AG08396 (cell line): ENCODE data around the gene FER1L5.

Source experiments
- DNase-seq: peaks from one replicate; pipeline ENCODE4 v3.0.0; 2012; ENCODE audit warnings: low spot score, mixed read lengths

Gene FER1L5

DNA sequence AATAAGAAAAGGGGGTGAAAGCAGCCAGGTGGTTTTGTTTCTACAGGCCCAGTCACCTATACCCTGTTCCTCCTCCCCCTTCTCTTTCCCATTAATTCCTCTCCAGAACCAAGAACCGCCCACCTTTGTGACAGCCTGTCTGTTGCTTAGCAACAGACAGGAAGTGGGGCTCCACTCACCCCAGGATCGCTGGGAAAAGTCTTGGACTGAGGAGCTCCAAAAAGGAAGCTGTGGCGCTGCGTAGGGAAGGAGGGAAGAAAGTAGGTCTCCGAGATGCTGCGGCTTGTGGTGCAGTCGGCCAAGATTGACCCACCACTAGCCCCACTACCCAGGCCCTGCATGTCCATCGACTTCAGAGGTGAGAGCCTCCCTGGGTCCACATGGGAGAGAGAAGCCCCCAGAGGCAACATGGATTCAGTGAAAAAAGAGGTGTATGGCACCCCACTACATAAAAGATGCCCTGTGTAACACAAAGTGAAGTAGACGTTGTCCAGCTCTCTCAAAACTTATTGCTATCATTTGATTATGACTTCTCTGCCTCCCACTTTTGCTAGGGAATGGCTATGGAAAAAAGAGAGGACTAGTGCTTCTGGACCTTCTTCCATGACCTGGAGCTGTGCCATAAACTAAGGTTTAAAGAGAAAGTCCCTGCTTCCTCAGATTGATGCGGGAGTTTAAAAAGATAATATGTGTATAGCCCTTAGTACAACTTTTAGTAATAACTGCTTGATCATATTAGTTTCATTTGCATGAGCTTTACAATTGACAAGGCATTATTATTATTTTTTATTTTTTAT is at the start of gene FER1L5:
Gene FER1L5, plus strand, starts transcription at position 201 of the 797 bp plus-strand sequence. Its CDS starts 73 bp downstream, at position 274.
- peak; percentile 59 for DNase-seq

DNA sequence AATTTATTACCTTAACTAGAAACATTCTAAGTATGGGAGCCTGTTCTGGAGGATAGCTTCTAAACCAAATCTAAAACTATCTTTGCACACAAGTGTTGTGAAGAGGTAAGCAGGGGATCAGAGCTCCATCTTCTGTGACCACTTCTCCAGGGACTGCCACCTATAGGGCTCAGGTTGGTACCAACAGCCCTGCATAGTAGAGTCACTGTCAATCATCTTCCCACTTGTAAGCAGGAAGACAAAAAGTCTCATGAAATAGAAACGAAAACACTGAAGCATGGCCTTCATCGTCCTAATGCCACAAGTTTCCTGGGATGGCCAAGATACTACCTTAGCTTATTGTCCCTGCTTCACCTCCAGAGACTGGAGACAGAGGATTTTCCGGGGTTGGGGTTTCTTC is 48.3 kb upstream of the FER1L5 start:
- no peak for DNase-seq

DNA sequence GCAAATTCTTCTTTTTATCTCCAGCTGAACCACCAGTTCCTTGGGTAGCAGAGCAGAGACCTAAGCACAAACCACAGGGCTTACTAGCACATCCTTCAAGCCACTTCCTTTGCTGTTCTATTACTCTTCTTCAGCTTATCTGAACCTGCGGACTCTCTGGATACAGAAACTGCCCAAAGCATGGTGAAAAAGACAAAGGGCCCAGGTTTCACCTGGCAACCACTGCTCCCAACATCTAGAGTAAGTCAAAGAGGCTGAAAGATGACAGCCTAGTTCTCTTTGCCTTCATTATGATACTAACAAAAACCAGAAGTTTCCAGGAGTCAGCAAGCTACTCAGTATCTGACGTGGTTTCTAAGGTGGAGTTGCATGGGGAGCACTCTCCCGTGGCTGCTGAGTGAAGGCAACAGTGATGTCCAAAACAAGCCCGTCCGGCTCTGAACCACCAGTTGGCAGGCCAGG is 47.8 kb upstream of the FER1L5 start:
- DNase-seq = no peak

DNA sequence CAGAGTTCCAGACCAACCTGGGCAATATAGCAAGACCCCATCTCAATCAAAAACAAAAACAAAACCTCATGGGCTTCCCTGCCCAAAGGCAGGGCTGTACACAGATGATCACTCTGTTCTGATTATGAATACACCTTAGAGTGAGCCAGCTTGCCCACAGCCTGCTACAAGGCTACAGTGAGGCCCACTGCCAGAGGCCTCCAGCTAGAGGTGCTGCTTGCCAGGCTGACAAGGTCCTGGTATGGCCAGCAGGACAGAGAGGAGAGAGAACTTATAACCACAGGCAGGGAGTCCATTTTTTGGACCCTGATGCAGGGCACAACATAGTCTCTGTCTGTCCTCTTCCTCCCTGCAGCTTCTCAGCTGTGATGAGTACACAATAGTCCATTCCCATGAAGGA is 46.0 kb upstream of the FER1L5 start:
- no peak for DNase-seq

DNA sequence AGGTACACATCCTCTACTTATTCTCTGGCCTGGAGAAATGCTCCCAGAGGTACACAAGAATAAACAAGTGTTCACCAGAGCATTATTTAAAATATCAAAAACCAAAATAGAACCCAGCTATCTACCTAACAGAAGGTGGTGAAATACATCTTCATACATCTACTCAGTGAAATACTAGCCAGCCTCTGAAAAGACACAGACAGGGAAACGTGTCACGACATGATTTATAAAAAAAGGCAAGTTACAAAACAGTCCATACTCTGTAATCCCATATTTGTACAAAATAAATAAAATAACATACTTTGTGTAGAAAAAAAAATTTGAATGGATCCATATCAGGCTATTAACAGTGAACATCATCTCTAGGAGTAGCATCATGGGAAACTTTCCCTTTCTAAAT is 42.6 kb upstream of the FER1L5 start:
- DNase-seq = no peak

DNA sequence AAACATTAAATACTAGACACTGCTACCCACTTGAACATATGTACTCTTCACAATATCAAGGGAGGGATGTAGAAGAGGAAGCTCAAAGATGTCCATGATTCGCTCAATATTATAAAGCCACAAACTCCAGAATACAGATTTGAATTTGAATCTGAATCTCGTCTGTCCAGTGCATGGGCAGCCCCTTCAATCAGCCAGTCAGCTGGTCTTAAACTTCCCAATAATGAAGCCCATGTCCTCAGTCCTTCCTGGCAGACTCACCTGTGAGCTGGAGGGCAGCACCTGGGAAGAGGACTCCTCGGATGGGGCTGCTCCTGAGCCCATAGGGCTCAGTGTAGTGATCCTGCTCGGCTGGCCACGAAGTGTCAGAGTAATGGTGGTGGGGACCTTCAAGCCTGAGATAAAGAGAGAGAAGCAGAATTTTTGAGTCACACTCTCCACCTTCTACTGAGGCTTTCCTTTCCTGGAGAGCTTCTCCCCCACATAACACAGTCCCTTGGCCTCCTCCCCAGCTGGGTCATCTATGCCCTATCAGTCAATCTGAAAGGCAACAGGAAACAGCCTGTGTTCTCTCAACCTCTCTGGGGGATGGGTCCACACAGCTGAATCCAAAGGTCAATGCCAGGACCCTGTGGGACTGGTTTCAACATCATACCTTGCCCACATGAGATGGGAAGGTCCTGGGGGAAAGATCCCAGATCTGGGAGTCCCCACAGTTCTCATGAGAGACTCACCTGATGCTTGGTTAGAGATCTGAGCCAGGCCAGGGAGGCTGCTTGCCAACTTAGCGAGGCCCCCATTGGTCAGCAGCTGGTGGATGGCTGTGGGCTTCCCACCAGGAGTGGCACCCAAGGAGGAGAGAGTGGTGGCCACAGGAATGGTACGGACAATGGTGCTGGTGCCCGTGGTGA is 40.9 kb upstream of the FER1L5 start:
- DNase-seq = no peak

DNA sequence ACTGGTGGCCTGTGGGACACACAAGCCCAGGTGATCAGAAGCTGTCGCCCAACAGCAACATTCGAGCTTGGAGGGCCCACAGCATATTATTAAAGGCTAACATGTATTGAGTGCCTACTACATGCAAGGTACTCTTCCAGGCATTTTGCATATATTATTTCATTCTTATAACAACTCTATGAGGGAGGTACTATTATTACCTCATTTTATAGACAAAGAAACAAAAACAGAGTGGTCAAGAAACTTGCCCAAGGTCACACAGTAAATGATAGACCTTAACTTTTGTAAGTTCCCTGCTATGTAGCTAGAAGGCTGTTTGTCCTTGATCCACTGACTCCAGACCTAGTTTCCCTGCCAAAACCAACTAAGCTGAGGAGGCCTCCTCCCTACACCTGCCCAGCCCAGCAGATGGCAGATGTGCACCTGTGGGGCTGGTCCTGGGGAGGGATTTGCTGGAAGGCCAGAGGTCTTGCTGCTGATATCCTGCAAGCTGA is 40.2 kb upstream of the FER1L5 start:
- no peak for DNase-seq

DNA sequence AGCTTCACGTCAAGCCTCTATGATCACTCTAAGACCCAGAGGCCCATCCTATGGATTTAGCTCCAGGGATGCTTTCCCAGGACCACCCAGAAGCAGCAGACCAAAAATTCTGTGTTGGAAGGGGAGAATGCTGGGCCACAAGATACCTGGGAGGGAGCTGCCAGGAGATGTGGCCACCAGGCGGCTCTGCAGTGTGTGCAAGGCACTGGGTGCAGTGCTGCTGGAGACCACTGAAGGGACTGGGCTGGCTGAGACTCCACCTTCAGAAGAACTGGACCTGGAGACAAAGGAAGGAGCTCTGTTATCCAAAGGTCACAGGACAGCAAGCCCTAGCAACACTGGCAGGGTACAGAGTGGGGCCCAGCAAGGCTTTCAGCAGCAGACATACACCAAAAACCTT is 38.5 kb upstream of the FER1L5 start:
- DNase-seq = no peak

DNA sequence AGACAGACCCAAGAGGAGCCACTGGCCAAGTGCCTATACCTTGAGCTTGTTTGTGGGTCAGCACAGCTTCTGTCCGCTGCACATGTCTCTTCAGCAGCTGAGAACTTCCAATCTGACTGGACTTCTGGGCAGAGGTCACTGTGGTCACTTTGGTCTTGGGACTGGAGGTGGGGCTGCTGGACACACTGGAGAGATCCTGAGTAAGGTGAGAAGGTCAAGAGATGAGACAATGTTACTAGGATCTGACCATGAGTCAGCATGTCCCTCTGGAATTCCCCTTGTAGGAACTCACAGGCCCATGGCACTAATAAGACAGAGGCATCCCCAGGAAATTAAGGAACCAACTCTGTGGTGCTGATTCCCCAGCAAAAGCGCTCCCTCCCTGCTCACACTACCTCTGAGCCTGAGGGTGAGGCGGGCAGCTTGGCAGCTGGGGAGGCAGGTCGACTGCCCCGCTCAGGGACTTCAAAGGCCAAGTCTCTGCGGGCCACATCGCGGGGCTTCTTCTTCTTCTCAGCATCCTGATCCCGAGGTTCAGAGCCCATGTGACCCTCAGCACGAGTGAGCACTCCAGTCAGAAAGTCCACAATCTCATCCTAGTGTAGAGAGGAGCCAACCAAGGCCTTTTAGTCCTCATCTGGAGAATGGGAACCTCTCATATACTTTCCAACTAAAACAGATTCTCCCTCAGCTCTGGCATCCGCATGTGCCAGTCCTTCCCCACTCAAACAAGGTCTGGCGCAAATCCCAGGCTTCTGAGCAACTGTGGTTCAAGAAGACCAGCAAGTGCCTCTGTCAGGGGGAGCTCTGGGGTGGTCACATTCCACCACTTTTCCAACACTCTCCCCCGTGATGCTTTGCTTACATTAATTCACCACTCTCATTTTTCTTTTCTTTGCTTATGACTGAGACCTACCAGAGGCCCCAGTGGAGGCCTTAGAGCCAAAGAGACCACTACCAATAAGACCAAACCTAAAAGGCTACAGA is 33.8 kb upstream of the FER1L5 start:
- peak; percentile 30 for DNase-seq

DNA sequence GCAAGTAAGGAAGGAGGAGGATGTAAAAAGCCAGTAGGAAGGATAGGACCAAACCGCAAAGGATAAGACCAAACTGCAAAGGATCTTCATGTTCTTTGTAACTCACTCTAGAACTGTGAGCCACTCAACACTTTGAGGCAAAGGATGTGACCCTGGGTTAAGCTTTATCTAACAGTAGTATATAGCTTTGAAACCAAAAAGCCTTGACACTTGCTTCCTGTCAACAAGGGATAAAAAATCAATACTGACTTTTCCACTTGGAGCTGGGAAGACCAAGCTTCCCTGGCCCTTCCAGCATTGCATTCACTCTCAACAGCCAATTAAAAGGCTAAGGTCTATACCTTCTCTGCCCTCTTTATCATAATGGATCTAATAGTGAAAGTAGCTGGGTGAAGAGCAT is 26.4 kb upstream of the FER1L5 start:
- no peak for DNase-seq

DNA sequence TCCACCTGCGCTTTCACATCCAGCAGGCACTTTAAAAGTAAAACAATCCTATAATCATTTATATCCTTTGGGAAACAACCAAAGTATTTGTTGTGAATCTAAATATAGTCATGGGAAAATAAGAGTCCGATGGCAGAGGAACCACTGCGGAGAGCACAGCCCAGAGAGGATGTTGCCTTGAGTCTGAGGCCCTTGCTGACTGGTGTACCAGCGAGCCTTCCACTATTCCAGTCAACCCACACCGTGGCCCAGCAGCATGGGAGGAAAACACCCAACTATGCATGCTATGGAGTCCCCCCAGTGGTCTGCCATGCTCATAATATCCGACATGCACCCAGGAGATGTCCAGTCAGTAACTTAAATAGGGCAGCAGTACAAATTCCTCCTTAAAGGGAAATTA is 26.0 kb upstream of the FER1L5 start:
- DNase-seq = no peak

DNA sequence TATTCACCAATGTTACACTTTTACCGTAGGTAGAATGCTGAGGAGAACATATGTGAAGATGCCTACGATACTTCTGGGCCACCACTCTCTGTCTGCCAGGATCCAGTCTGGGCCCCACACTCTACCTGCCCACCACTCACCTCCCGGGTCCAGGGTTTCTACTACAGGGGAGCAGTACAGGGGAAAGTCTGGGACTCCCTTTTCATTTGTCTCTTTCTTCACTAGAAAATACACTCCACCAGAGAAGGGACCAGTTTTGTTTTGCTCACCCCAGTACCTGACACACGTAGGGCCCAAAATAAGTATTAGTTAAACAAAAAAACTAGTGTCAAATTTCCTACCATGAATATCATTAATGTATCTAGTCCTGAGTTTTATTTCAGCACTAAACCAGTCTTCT is 25.6 kb upstream of the FER1L5 start:
- no peak for DNase-seq

DNA sequence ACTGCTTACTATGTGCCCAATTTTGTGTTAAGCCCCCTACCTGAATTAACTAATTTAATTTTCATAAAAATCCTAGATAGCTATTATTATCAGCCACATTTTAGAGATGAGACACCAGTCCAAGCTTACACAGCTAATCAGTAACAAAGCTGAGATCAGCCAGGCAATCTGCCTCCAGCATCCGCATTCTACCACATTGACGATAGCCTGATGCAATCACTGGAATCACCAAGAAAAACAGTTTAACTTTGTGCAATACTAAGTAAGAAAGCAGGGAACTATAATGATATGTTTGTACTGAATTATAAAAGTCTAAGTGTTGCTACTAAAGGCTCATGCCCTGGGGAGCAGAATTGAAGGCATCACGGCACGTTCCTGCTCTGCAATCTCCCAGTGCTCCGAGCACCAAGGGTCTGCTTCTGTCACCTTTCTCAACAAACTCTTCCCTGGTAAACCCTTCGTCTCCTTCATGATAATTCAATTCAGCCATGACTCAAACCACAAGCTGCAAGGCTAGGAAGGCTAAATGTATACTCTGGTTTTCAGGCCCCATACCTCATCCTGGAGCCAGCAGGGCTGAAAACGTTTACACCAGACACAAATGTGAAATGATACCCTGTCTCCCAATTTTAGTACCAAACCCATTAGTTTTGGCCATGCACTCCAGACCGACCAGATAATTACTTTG is 23.8 kb upstream of the FER1L5 start:
- no peak for DNase-seq

DNA sequence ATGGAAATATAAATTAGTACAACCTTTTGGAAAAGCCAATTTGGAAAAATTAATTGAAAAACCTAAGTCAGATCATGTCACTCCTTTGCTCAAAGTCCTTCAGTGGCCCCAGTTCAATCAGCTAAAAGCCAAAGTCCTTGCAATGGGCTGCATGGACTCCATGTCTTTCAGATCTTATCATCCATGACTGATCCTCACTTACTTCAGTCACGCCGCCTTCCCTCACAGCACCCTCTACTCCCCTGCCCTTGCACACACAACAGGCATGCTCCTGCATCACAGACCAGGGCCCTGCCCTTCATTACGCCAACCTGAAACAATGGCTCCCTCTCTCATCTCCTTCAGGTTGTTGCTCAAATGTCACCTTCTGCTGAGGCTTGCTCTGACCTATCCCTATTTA is 20.0 kb upstream of the FER1L5 start:
- DNase-seq = no peak

DNA sequence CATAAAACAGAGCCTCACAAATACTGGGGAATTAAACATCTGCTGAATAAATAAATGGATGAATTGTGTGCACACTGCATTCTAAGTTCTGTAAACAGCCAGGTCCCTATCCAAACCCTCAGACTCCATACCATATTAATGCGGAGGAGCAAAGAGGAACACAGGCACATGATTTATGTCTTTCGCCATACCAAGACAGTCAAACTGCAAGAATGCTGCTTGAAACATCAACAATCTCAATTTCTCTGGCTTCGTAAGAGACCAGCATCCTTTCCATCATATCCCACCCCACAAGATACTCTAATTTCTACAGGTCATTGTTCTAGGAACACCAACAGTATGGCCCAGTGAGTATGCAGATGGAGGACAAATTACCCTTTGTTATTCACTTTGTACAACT is 19.4 kb upstream of the FER1L5 start:
- DNase-seq = no peak

DNA sequence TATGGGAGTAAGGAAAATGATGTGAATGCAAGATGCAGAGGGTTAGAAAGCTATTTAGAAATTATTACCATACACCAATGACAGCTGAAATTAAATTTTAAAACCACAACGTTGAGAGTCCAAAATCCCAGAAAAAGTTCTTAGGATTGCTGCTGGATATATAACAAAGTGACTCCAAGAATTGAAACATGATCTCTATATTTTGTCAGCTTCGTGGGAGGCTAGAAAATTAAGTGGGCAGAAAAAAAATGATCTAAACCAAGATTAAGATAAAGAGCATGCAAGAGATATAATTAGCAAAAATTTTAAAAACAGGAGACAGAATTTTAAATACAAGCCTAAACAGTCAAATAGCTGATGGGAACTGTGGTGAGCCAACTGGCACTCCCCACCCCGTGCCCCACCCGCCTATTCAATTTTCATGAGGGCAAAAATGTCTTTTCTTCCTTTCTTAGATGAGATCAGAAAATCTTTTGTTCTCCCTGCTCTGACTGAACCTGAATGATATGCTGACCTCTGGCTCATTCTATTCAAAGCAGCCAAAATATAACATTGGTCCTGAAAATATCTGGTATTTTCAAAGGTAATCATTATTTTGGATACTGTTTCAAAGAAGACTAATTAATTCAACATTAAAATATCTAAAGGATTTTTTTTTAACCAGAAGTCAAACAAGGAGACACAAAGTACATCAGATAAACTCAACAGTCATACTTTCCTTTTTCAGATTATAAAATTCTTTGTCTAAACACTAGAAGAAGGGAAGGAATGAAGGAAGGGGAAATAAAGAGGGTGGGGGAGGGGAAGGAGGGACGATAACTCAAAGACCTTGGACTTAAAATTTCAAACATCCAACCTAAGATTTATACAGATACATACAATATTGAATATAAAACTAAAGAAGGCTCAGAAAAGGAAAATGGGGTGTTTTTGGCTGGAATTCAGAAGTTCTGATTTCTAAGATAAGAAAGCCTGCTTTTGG is 16.7 kb upstream of the FER1L5 start:
- DNase-seq = no peak

DNA sequence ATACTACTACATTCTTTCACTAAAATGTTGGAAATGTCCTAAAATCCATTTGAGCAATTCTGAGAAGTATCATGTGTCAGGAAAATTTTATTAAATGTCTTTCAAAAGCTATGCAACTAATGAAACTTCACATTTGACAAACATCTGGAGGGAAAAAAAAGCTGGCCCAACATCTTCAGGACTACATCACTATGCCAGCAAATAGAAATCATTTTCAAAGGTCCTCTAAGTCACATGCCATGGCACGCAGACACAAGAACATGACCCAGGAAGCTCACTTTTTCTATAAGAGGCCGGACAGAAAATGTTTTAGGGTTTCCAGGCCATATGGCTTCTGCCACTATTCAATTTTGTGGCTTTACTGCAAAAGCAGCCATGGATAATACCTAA is 16.0 kb upstream of the FER1L5 start:
- DNase-seq = no peak

DNA sequence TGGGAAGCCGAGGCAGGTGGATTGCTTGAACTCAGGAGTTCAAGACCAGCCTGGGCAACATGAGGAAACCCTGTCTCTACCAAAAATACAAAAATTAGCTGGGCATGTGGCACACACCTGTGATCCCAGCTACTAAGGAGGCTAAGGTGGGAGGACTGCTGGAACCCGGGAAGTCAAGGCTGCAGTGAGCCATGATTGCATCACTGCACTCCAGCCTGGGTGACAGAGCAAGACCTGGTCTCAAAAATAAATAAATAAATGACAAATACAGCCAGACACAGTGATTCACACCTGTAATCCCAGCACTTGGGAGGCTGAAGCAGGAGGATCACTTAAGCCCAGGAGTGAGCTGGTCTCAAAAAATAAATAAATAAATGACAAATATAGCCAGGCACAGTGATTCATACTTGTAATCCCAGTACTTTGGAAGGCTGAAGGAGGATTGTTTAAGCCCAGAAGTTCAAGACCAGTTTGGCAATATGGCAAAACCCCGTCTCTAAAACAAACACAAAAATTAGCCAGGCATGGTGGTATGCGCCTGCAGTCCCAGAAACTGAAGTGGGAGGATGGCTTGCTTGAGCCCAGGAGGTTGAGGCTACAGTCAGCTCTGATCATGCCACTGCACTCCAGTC is 10.6 kb upstream of the FER1L5 start:
- DNase-seq = peak; percentile 15

DNA sequence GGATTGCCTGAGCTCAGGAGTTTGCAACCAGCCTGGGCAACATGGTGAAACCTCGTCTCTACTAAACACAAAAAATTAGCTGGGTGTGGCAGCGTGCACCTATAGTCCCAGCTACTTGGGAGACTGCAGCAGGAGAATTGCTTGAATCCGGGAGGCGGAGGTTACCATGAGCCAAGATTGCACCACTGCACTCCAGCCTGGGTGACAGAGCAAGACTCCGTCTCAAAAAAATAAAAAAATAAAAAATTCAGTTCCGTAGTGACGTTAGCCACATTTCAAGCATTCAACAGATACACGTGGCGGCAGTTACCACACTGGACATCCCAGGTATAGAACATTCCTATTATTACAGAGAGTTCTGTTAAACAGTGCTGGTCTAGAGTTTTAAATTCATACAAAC is 8.9 kb upstream of the FER1L5 start:
- no peak for DNase-seq
